Keratinocyte (primary cell): ENCODE results near the gene SLC25A47.

Experiments used
- EZH2 ChIP-seq: IDR thresholded peaks from one replicate; pipeline ENCODE4 v1.6.1; 2012; ENCODE audit warnings: inconsistent platforms, mild to moderate bottlenecking, low read length, moderate library complexity
- TF ChIP-seq, protein P1 (sequence below), 3 experiments: IDR thresholded peaks in 1 of 3; conservative IDR thresholded peaks in 1 of 3; optimal IDR thresholded peaks in 1 of 3; 2 replicates in 2 of 3; 3 replicates in 1 of 3; pipeline versions ENCODE3 to v1.5.1; 2011; ENCODE audit warnings: low read length in 3 of 3, mild to moderate bottlenecking in 3 of 3, moderate library complexity in 2 of 3, control low read depth in 1 of 3, inconsistent platforms in 1 of 3; ENCODE audit not compliant: insufficient read depth in 2 of 3; ENCODE audit errors: extremely low read depth in 1 of 3

DNA sequence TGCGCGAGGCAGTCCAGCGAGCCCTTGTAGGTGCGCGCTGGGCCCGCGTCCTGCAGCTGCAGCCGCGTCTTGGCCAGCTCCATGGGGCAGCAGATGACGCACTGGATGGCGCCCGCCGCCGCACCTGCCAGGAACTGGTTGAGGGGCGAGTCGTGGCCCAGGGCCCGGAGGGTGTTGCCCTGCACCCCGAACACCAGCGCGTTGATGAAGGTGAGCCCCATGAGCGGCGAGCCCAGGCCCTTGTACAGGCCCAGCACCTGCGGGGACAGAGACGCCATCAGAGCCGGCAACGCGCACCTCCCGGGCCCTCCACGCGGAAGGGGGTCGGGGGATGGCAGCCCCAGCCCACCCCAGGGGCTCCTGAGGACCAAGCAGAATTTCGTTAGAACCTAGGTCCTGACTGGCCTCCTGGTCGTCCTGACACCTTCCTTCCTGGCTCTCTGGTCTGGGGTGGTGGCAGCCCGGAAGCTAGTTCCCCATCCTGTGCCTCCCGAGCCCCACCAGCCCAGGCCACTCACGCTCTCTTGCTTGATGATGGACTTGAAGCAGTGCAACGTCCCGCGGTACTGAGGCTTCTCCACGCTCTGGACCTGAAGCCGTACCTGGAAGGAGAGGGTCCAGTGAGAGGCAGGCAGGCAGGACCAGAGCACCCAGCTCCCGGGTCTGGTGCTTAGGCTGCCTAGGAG lies 30.2 kb upstream of the SLC25A47 start:
- TF ChIP-seq, protein P1, sequence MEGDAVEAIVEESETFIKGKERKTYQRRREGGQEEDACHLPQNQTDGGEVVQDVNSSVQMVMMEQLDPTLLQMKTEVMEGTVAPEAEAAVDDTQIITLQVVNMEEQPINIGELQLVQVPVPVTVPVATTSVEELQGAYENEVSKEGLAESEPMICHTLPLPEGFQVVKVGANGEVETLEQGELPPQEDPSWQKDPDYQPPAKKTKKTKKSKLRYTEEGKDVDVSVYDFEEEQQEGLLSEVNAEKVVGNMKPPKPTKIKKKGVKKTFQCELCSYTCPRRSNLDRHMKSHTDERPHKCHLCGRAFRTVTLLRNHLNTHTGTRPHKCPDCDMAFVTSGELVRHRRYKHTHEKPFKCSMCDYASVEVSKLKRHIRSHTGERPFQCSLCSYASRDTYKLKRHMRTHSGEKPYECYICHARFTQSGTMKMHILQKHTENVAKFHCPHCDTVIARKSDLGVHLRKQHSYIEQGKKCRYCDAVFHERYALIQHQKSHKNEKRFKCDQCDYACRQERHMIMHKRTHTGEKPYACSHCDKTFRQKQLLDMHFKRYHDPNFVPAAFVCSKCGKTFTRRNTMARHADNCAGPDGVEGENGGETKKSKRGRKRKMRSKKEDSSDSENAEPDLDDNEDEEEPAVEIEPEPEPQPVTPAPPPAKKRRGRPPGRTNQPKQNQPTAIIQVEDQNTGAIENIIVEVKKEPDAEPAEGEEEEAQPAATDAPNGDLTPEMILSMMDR (optimal IDR thresholded peaks at IDR 0.05 in 1 of 3, IDR thresholded peaks at IDR 0.05 in 1 of 3, conservative IDR thresholded peaks at IDR 0.05 in 1 of 3; ENCODE audit: extremely low read depth in 1 of 3, insufficient read depth in 2 of 3, low read length in 3 of 3) = no peak
- no peak for TF ChIP-seq EZH2
